ENCODE data around the gene PROS1.

PROS1 gene

GRCh38 chr3:94008253-94008652 lies 34.6 kb upstream of the PROS1 start:
- no peak for TF ChIP-seq GLIS3 (CRISPR knock-in tag; IDR thresholded peaks at IDR 0.05)
- no peak for TF ChIP-seq ISL1 (CRISPR knock-in tag; IDR thresholded peaks at IDR 0.05)
- no peak for TF ChIP-seq ZNF8 (CRISPR knock-in tag; IDR thresholded peaks at IDR 0.05)
- no peak for TF ChIP-seq ZNF70 (CRISPR knock-in tag; IDR thresholded peaks at IDR 0.05)
- no peak for TF ChIP-seq CSDC2 (CRISPR knock-in tag; IDR thresholded peaks at IDR 0.05)
- no peak for TF ChIP-seq PPARA (CRISPR knock-in tag; IDR thresholded peaks at IDR 0.05; ENCODE audit: borderline replicate concordance)
- TF ChIP-seq ZFP30 (CRISPR knock-in tag; IDR thresholded peaks at IDR 0.05) = no peak
- TF ChIP-seq BACH2 (CRISPR knock-in tag; IDR thresholded peaks at IDR 0.05; ENCODE audit: borderline replicate concordance) = no peak
- TF ChIP-seq, protein P1, sequence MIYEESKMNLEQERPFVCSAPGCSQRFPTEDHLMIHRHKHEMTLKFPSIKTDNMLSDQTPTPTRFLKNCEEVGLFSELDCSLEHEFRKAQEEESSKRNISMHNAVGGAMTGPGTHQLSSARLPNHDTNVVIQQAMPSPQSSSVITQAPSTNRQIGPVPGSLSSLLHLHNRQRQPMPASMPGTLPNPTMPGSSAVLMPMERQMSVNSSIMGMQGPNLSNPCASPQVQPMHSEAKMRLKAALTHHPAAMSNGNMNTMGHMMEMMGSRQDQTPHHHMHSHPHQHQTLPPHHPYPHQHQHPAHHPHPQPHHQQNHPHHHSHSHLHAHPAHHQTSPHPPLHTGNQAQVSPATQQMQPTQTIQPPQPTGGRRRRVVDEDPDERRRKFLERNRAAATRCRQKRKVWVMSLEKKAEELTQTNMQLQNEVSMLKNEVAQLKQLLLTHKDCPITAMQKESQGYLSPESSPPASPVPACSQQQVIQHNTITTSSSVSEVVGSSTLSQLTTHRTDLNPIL (CRISPR knock-in tag; IDR thresholded peaks at IDR 0.05; ENCODE audit: low read depth) = no peak
- TF ChIP-seq, protein P2, sequence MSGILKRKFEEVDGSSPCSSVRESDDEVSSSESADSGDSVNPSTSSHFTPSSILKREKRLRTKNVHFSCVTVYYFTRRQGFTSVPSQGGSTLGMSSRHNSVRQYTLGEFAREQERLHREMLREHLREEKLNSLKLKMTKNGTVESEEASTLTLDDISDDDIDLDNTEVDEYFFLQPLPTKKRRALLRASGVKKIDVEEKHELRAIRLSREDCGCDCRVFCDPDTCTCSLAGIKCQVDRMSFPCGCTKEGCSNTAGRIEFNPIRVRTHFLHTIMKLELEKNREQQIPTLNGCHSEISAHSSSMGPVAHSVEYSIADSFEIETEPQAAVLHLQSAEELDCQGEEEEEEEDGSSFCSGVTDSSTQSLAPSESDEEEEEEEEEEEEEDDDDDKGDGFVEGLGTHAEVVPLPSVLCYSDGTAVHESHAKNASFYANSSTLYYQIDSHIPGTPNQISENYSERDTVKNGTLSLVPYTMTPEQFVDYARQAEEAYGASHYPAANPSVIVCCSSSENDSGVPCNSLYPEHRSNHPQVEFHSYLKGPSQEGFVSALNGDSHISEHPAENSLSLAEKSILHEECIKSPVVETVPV (CRISPR knock-in tag; IDR thresholded peaks at IDR 0.05) = no peak
- no peak for TF ChIP-seq SNAI2 (CRISPR knock-in tag; IDR thresholded peaks at IDR 0.05)
- no peak for TF ChIP-seq OSR1 (CRISPR knock-in tag; IDR thresholded peaks at IDR 0.05)
- TF ChIP-seq ESRRG (CRISPR knock-in tag; IDR thresholded peaks at IDR 0.05) = no peak
- TF ChIP-seq TOX (CRISPR knock-in tag; IDR thresholded peaks at IDR 0.05; ENCODE audit: borderline replicate concordance) = no peak
- TF ChIP-seq, protein P3, sequence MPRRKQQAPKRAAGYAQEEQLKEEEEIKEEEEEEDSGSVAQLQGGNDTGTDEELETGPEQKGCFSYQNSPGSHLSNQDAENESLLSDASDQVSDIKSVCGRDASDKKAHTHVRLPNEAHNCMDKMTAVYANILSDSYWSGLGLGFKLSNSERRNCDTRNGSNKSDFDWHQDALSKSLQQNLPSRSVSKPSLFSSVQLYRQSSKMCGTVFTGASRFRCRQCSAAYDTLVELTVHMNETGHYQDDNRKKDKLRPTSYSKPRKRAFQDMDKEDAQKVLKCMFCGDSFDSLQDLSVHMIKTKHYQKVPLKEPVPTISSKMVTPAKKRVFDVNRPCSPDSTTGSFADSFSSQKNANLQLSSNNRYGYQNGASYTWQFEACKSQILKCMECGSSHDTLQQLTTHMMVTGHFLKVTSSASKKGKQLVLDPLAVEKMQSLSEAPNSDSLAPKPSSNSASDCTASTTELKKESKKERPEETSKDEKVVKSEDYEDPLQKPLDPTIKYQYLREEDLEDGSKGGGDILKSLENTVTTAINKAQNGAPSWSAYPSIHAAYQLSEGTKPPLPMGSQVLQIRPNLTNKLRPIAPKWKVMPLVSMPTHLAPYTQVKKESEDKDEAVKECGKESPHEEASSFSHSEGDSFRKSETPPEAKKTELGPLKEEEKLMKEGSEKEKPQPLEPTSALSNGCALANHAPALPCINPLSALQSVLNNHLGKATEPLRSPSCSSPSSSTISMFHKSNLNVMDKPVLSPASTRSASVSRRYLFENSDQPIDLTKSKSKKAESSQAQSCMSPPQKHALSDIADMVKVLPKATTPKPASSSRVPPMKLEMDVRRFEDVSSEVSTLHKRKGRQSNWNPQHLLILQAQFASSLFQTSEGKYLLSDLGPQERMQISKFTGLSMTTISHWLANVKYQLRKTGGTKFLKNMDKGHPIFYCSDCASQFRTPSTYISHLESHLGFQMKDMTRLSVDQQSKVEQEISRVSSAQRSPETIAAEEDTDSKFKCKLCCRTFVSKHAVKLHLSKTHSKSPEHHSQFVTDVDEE (CRISPR knock-in tag; IDR thresholded peaks at IDR 0.05) = no peak
- TF ChIP-seq ZNF565 (CRISPR knock-in tag; conservative IDR thresholded peaks at IDR 0.05; ENCODE audit: low read depth) = no peak
- TF ChIP-seq ARNTL (CRISPR knock-in tag; IDR thresholded peaks at IDR 0.05; ENCODE audit: borderline replicate concordance, low read depth) = no peak
- TF ChIP-seq ZFP3 (CRISPR knock-in tag; IDR thresholded peaks at IDR 0.05) = no peak
- no peak for TF ChIP-seq ZC3H10 (CRISPR knock-in tag; IDR thresholded peaks at IDR 0.05)
- no peak for ATAC-seq

GRCh38 chr3:94004301-94004910 lies 30.7 kb upstream of the PROS1 start:
- peak; percentile 88 for ATAC-seq
- TF ChIP-seq RARB (CRISPR knock-in tag; IDR thresholded peaks at IDR 0.05) (no peak), BACH2 (CRISPR knock-in tag; IDR thresholded peaks at IDR 0.05; ENCODE audit: borderline replicate concordance) (no peak), ARNTL (CRISPR knock-in tag; IDR thresholded peaks at IDR 0.05; ENCODE audit: borderline replicate concordance, low read depth) (no peak), SNAI2 (CRISPR knock-in tag; IDR thresholded peaks at IDR 0.05) (no peak), GLIS3 (CRISPR knock-in tag; IDR thresholded peaks at IDR 0.05) (no peak), ZNF8 (CRISPR knock-in tag; IDR thresholded peaks at IDR 0.05) (no peak), OSR1 (CRISPR knock-in tag; IDR thresholded peaks at IDR 0.05) (no peak), ESRRG (CRISPR knock-in tag; IDR thresholded peaks at IDR 0.05) (no peak)
- TF ChIP-seq, protein P1 (CRISPR knock-in tag; IDR thresholded peaks at IDR 0.05; ENCODE audit: low read depth) = no peak
- TF ChIP-seq, protein P4, sequence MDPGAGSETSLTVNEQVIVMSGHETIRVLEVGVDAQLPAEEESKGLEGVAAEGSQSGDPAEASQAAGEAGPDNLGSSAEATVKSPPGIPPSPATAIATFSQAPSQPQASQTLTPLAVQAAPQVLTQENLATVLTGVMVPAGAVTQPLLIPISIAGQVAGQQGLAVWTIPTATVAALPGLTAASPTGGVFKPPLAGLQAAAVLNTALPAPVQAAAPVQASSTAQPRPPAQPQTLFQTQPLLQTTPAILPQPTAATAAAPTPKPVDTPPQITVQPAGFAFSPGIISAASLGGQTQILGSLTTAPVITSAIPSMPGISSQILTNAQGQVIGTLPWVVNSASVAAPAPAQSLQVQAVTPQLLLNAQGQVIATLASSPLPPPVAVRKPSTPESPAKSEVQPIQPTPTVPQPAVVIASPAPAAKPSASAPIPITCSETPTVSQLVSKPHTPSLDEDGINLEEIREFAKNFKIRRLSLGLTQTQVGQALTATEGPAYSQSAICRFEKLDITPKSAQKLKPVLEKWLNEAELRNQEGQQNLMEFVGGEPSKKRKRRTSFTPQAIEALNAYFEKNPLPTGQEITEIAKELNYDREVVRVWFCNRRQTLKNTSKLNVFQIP (CRISPR knock-in tag; IDR thresholded peaks at IDR 0.05; ENCODE audit: borderline replicate concordance, low read depth) = no peak
